Measurements from ENCODE around the gene MSLN. TPM values are rescaled to one million over a fixed set of nuclear protein-coding genes. Genes with fewer than 3 reads are reported as not detected.

Gene MSLN
- total RNA-seq, 2 donors from 2014 or later, result 2.1 TPM; not detected in 1

DNA sequence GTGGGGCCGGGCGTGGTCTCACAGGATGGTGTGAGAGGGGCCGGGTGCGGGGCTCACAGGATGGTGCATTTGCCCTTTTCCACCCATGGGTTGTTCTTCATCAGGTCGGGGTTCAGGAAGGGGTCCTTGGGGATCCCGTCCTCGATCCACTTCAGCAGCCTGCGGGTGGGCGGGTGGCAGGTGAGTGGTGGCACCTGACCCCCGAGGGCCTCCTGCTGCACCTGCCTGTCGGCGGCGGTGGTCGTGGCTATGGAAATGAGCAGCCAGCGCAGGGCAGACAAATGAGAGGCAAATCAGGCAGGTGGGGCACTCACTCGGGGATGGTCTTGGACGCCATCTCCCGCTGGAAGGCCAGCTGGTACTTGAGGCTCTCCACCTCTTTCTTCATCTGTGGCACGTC lies 38.1 kb downstream of the MSLN start:
- no peak for DNase-seq

DNA sequence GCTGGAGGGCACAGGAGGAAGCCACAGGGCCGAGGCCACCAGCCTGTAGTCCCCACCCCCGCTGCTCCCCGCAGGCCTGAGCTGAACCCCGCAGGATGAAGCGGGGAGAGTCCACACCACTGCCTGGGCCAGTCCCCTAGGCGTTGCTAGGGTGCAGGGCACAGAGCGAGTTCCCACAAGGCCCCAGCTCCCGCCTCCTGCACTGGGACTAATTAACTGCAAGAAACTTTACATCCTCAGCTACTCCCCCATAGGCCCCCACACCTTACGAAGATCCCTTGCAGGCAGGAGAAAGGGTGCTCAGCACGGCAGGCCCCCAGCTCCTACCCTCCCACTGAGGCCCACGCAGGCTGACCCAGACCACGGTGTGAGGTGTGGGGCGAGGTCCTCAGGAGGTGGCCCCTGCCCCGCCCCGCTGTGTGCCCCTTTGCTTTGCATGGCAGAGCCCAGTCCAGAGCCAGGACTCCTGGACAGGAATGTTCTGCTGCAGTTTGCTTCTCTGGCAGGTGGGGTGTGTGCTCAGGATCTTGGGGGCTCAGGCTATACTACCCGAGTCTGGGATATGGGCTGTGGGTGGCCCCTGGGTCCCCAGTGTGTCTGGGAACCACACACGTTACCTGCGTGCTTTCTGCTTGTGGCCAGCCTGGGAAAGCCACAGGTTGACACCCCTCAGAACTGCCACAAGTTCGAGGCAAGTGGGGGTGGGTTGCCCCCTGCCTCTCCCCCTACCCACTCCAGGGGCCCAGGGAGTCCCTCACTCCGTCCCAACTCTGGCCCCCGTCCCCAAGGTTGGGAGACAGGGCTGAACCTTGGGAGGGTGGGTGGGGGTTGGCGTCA lies 38.8 kb downstream of the MSLN start:
- Histone ChIP-seq H3K9me3 (no peaks in the 10 kb centered on the region), H3K36me3 (replicated peaks in 1 of 2; ENCODE audit: insufficient read depth in 1 of 2, low read depth in 2 of 2) (no peaks in the 10 kb centered on the region), H3K27me3 (peaks cover 0 to 12% of the 10 kb centered on the region in 2 donors), H3K27ac (no peak overlapping the region), H3K4me3 (no peak overlapping the region), H3K4me1 (no peaks in the 10 kb centered on the region)
- intact Hi-C loops (cut with DNase I), result no loop called here
- DNase-seq (no peak), ATAC-seq (no peak)
- WGBS, 2 donors, result 57 to 64% methylated on average over 13 to 22 of the region's 22 CpGs
- TF ChIP-seq, protein P1, sequence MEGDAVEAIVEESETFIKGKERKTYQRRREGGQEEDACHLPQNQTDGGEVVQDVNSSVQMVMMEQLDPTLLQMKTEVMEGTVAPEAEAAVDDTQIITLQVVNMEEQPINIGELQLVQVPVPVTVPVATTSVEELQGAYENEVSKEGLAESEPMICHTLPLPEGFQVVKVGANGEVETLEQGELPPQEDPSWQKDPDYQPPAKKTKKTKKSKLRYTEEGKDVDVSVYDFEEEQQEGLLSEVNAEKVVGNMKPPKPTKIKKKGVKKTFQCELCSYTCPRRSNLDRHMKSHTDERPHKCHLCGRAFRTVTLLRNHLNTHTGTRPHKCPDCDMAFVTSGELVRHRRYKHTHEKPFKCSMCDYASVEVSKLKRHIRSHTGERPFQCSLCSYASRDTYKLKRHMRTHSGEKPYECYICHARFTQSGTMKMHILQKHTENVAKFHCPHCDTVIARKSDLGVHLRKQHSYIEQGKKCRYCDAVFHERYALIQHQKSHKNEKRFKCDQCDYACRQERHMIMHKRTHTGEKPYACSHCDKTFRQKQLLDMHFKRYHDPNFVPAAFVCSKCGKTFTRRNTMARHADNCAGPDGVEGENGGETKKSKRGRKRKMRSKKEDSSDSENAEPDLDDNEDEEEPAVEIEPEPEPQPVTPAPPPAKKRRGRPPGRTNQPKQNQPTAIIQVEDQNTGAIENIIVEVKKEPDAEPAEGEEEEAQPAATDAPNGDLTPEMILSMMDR (IDR thresholded peaks at IDR 0.05), result no peak
- TF ChIP-seq POLR2A (IDR thresholded peaks at IDR 0.05), result no peak

More for the DNA sequence above, 38.1 kb downstream of the MSLN start:
- ATAC-seq, result no peak
- H3K27me3 ChIP-seq, result peaks cover 0 to 12% of the 10 kb centered on the region in 2 donors
- no peaks in the 10 kb centered on the region for H3K36me3 ChIP-seq (replicated peaks in 1 of 2; ENCODE audit: insufficient read depth in 1 of 2, low read depth in 2 of 2)
- H3K27ac ChIP-seq, result no peak overlapping the region
- TF ChIP-seq, protein P1 (IDR thresholded peaks at IDR 0.05), result no peak
- TF ChIP-seq POLR2A (IDR thresholded peaks at IDR 0.05), result no peak
- no peaks in the 10 kb centered on the region for H3K4me1 ChIP-seq
- WGBS, 2 donors, result 84 to 88% methylated on average over 10 to 14 of the region's 19 CpGs
- intact Hi-C loops (cut with DNase I), result no loop called here
- H3K9me3 ChIP-seq, result no peaks in the 10 kb centered on the region
- no peak overlapping the region for H3K4me3 ChIP-seq

GRCh38 chr16:799948-800833 lies 39.7 kb downstream of the MSLN start, which contains the start of gene GNG13:
GNG13 (minus strand) TSS chr16:800734; CDS start chr16:799077, 1,657 bp downstream.
- 0 to 4% methylated on average over 8 to 42 of the region's 57 CpGs for WGBS, 2 donors
- H3K4me3 ChIP-seq, result no peak within 1 kb of the TSS
- H3K27ac ChIP-seq, result no peak within 1 kb of the TSS

GRCh38 chr16:800834-801511 lies 40.4 kb downstream of the MSLN start:
- Histone ChIP-seq H3K4me3 (no peak overlapping the region), H3K27me3 (peaks cover 0 to 12% of the 10 kb centered on the region in 2 donors), H3K4me1 (no peaks in the 10 kb centered on the region), H3K9me3 (no peaks in the 10 kb centered on the region), H3K36me3 (replicated peaks in 1 of 2; ENCODE audit: insufficient read depth in 1 of 2, low read depth in 2 of 2) (no peaks in the 10 kb centered on the region), H3K27ac (no peak overlapping the region)
- ATAC-seq (no peak), DNase-seq (no peak)
- no peak for TF ChIP-seq POLR2A (IDR thresholded peaks at IDR 0.05)
- TF ChIP-seq, protein P1 (IDR thresholded peaks at IDR 0.05), result no peak
- intact Hi-C loops (cut with DNase I), result no loop called here
- WGBS, 2 donors, result 13 to 18% methylated on average over 6 to 16 of the region's 17 CpGs

More at GRCh38 chr16:799948-800833, 39.7 kb downstream of the MSLN start, which contains the start of gene GNG13:
- no peaks in the 10 kb centered on the region for H3K36me3 ChIP-seq (replicated peaks in 1 of 2; ENCODE audit: insufficient read depth in 1 of 2, low read depth in 2 of 2)
- TF ChIP-seq, protein P1 (IDR thresholded peaks at IDR 0.05), result no peak
- no peak for TF ChIP-seq POLR2A (IDR thresholded peaks at IDR 0.05)
- peaks cover 0 to 12% of the 10 kb centered on the region in 2 donors for H3K27me3 ChIP-seq
- intact Hi-C loops (cut with DNase I), result no loop called here
- DNase-seq, result no peak
- ATAC-seq, result no peak
- no peaks in the 10 kb centered on the region for H3K4me1 ChIP-seq
- no peaks in the 10 kb centered on the region for H3K9me3 ChIP-seq
